ENCODE measurements around the gene SLN.

- no peak for TF ChIP-seq CTCF (IDR thresholded peaks at IDR 0.05)
- TF ChIP-seq POLR2A (IDR thresholded peaks at IDR 0.05), result no peak
- TF ChIP-seq POLR2AphosphoS5 (IDR thresholded peaks at IDR 0.05), result no peak
Measured at GRCh38 chr11:107688322-107688918, 23.4 kb downstream of the SLN start.

Data from breast epithelium (tissue), 3 donors.